ENCODE measurements around the gene CLIP2.
"Not testable (repeated sequence)": the region's sequence is repeated elsewhere in the genome, so short reads cannot be mapped to it uniquely, and the experiment has no call there.

The CLIP2 gene

GRCh38 chr7:74424291-74424880, 135.2 kb downstream of the CLIP2 start:
- H3K4me3 ChIP-seq (ENCODE audit: low read length): no peak overlapping the region
- no peak for TF ChIP-seq CTCF (conservative IDR thresholded peaks at IDR 0.05; ENCODE audit: low read length)
- no peak for DNase-seq (ENCODE audit: low read depth)

- H3K4me3 ChIP-seq (ENCODE audit: low read length): no peak overlapping the region
- TF ChIP-seq CTCF (conservative IDR thresholded peaks at IDR 0.05; ENCODE audit: low read length): no peak
- no peak for DNase-seq (ENCODE audit: low read depth)
These were observed 138.8 kb downstream of the CLIP2 start for GRCh38 chr7:74428023-74428422.

GRCh38 chr7:74429153-74429747, 140.0 kb downstream of the CLIP2 start:
- peak; percentile 76 for DNase-seq (ENCODE audit: low read depth)
- no peak overlapping the region for H3K4me3 ChIP-seq (ENCODE audit: low read length)
- TF ChIP-seq CTCF (conservative IDR thresholded peaks at IDR 0.05; ENCODE audit: low read length): no peak

- DNase-seq (ENCODE audit: low read depth): not testable (repeated sequence)
These were observed 141.2 kb downstream of the CLIP2 start for GRCh38 chr7:74430409-74430808.

GRCh38 chr7:74430961-74431466, 141.8 kb downstream of the CLIP2 start:
- no peak for DNase-seq (ENCODE audit: low read depth)
- no peak overlapping the region for H3K4me3 ChIP-seq (ENCODE audit: low read length)
- TF ChIP-seq CTCF (conservative IDR thresholded peaks at IDR 0.05; ENCODE audit: low read length): no peak

More at GRCh38 chr7:74430409-74430808, 141.2 kb downstream of the CLIP2 start:
- not testable (repeated sequence) for H3K4me3 ChIP-seq (ENCODE audit: low read length)

- not testable (repeated sequence) for DNase-seq (ENCODE audit: low read depth); H3K4me3 ChIP-seq (ENCODE audit: low read length)
These were observed 148.0 kb downstream of the CLIP2 start for GRCh38 chr7:74437291-74437571.

- no peak for DNase-seq (ENCODE audit: low read depth)
- no peak for TF ChIP-seq CTCF (conservative IDR thresholded peaks at IDR 0.05; ENCODE audit: low read length)
- no peak overlapping the region for H3K4me3 ChIP-seq (ENCODE audit: low read length)
These were observed 149.1 kb downstream of the CLIP2 start for GRCh38 chr7:74438327-74438726.

- no peak for TF ChIP-seq CTCF (conservative IDR thresholded peaks at IDR 0.05; ENCODE audit: low read length)
- H3K4me3 ChIP-seq (ENCODE audit: low read length): no peak overlapping the region
These were observed 150.3 kb downstream of the CLIP2 start for GRCh38 chr7:74439541-74439940.

GRCh38 chr7:74440143-74440542, 150.9 kb downstream of the CLIP2 start:
- not testable (repeated sequence) for H3K4me3 ChIP-seq (ENCODE audit: low read length); DNase-seq (ENCODE audit: low read depth)

More at GRCh38 chr7:74439541-74439940, 150.3 kb downstream of the CLIP2 start:
- no peak for DNase-seq (ENCODE audit: low read depth)
